Hepatocyte (in vitro differentiated cells): ENCODE data around the gene CALHM5.

ENCODE experiments used
- CTCF ChIP-seq: fragments of 200-600 bp; sonication (generic); IDR thresholded peaks from 2 replicates; pipeline ENCODE4 v1.5.1; 2016; ENCODE audit warnings: antibody characterized with exemption, mild to moderate bottlenecking; ENCODE audit not compliant: poor library complexity
- EZH2 ChIP-seq: fragments of 200-600 bp; sonication (generic); IDR thresholded peaks from 2 replicates; pipeline ENCODE4 v1.6.1; 2016; ENCODE audit warnings: antibody characterized with exemption, mild to moderate bottlenecking, borderline replicate concordance

DNA sequence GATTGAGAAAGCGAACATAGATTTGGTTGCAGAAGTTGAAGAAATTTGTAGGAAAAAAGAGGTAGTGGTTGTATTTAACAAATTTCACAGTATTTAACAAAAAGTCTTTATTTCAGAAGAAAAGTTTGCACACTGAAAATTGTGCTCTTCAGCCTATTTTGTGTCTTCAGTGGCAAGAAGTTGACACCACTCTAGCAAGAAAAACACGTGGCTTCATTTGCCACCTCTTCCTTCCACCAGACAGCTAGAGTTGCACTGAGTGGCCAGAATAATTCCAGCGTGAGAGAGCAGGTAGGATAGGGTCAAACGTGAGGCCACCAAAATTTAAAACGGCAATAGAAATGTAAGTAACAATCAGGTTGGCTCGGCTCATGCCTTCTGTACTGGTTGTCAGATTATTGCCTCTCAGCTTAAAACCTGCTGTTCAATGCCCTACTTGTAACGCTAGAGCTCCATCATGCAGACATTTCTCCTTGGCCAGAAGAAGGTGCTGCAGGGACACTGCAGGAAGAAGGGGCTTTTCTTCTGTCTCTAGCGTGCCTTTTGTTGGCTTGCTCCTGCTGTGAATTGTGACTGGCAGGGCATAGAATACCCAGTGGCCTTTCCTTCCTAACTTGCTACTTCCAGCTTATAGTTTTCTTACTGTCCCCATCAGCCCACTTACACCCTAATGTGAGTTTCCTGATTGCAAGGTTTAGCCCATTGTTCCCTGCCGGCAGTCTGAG lies 22.0 kb downstream of the CALHM5 start:
- no peak for TF ChIP-seq CTCF
- no peak for TF ChIP-seq EZH2
